IgD-negative memory B cell (primary cell): Measurements from ENCODE around the gene CTRL. TPM values are rescaled to one million over a fixed set of nuclear protein-coding genes. Genes with fewer than 3 reads are reported as not detected.

ENCODE experiments used
- H3K27ac Mint-ChIP-seq, 3 donors: one replicate each; pipeline ENCODE4 v1.8.0; 2020 to 2022; ENCODE audit warnings: mild to moderate bottlenecking in 3 of 3, mixed read lengths in 3 of 3, moderate library complexity in 1 of 3
- H3K27me3 Mint-ChIP-seq: one replicate; pipeline ENCODE4 v1.8.0; 2021; ENCODE audit warnings: mixed read lengths
- H3K36me3 Mint-ChIP-seq: one replicate; pipeline ENCODE4 v1.8.0; 2020; ENCODE audit warnings: mild to moderate bottlenecking, mixed read lengths
- H3K4me1 Mint-ChIP-seq, 3 donors: one replicate each; pipeline ENCODE4 v1.8.0; 2020 to 2022; ENCODE audit warnings: mixed read lengths in 3 of 3, mild to moderate bottlenecking in 1 of 3
- H3K4me3 Mint-ChIP-seq, 4 donors: one replicate each; pipeline ENCODE4 v1.8.0; 2020 to 2022; ENCODE audit warnings: mild to moderate bottlenecking in 4 of 4, mixed read lengths in 4 of 4, moderate library complexity in 3 of 4
- H3K9me3 Mint-ChIP-seq, 3 donors: one replicate each; pipeline ENCODE4 v1.8.0; 2020 to 2021; ENCODE audit warnings: mixed read lengths in 3 of 3, mild to moderate bottlenecking in 1 of 3
- polyA plus RNA-seq: library from polyadenylated mRNA; unstranded; fragments of 300-500 nt; fragmentation: Illumina TruSeq; gene quantifications from one replicate; pipeline ENCODE4 v1.2.3, GENCODE V29; 2021

The CTRL gene
- polyA plus RNA-seq, 1 donor from 2014 or later: 2.1 TPM

DNA sequence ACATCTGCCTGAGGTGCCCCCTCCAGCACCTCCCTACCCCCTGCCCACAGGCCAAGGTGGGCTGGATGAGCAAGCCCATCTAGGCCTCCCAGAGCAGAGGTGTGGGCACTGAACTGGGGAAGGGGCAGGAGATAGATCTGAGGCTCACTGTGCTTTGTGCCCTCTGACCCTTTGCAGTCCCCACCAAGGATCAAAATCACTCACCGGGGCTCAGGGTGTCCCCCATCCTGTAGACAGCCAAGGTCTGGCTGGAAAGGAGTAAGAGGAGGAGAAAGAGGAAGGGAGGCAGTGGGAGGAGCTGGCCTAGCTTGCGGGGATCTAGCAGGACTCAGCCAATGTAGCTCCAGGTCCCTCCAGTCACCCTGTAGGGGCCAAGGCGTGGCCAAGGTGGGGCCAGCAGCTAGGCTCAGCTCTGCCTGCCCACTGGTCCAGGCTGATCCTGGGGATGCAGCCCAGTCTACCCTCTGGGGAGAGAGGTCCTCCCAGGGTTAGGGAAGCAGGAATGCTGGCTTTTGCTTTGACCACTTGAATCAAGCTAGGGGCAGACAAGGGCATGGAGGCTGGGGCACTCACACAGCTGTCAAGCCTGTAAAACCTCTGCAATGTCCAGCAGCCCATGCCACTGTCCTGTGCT lies 35.0 kb upstream of the CTRL start:
- Mint-ChIP-seq H3K36me3 (peaks cover 7% of the 10 kb centered on the region), H3K27ac (peak overlapping the region in 1 of 3 donors; percentile 92), H3K4me3 (peak overlapping the region; percentile 38 to 98 (median 89)), H3K4me1 (peaks cover 0 to 19% (median 17%) of the 10 kb centered on the region in 3 donors), H3K27me3 (no peaks in the 10 kb centered on the region), H3K9me3 (no peaks in the 10 kb centered on the region)

DNA sequence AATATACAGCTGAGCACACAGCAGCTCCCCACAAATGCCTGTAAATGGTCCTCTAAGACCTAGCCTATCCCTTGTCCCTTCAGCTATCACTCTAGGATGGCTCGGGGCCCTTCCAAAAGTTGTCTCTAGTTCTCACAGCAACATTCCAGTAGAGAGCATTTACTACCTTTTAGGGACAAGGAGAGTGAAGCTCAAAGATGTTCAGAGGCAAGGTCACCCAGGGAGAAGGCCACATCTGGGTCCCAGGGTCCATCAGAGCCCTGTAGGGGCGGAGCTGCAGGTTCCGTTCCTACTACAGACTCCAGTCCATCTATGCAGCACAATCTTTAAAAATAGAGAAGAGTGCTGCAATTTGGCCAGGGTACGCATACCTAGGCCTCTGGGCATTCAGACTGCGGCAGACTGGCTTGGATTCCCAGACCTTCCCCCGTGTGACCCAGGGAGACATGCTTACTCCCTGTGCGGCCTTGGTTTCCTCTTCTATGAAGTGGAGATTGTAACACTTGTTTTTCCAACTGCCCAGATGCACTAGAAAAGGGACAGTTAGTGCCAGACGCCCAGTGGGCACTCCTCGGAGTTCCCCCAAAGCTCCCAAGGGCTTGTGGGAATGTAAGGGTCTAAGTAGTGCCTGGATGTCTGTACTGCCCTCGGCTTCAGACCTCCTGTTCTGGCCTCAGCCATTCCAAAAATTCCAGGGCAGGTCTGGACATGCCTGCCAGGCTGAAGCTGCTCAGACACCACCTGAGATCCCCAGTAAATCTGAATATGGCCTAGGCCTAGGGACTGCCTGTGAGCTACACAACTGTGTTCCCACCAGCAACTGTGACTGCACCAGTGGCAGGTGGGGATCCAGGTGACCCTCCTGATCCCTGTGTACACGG lies 34.2 kb upstream of the CTRL start:
- Mint-ChIP-seq H3K4me1 (peaks cover 0 to 19% (median 17%) of the 10 kb centered on the region in 3 donors), H3K27me3 (no peaks in the 10 kb centered on the region), H3K36me3 (peaks cover 8% of the 10 kb centered on the region), H3K9me3 (no peaks in the 10 kb centered on the region), H3K4me3 (peak overlapping the region in 2 of 4 donors; percentile 27 to 81), H3K27ac (no peak overlapping the region)

DNA sequence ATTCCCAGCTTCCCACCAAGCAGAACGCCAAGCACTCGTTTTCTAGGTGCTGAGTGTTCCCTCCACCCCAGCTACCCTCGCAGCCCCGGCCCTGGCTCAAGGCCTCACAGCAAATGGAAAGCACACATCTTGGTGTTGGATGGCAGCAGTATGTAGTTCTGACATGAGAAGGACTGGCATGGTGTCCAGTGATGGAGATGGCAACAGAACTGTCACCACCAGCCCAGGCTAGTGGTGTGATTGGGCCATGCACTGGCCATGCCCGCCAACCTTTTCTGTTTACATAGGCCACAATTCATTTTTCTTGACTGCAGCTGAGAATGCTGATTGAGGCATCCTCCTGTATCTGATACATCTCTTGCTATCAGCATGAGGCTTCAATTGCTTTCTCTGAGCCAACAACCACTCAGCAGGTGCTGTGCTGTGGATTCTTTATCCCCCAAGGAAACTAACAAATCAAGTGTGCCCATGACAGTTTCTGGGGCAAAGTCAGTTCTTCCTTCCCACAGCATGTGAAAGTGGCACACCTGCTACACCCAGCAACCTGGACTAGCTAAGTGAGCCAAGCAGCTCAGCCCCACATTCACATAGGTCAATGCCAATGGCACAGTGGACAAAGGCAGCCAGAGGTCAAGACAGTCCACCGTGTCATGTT lies 32.9 kb upstream of the CTRL start:
- Mint-ChIP-seq H3K36me3 (peaks cover 8% of the 10 kb centered on the region), H3K27ac (no peak overlapping the region), H3K4me3 (peak overlapping the region in 2 of 4 donors; percentile 4 to 52), H3K9me3 (no peaks in the 10 kb centered on the region), H3K4me1 (peaks cover 0 to 17% (median 17%) of the 10 kb centered on the region in 3 donors), H3K27me3 (no peaks in the 10 kb centered on the region)

DNA sequence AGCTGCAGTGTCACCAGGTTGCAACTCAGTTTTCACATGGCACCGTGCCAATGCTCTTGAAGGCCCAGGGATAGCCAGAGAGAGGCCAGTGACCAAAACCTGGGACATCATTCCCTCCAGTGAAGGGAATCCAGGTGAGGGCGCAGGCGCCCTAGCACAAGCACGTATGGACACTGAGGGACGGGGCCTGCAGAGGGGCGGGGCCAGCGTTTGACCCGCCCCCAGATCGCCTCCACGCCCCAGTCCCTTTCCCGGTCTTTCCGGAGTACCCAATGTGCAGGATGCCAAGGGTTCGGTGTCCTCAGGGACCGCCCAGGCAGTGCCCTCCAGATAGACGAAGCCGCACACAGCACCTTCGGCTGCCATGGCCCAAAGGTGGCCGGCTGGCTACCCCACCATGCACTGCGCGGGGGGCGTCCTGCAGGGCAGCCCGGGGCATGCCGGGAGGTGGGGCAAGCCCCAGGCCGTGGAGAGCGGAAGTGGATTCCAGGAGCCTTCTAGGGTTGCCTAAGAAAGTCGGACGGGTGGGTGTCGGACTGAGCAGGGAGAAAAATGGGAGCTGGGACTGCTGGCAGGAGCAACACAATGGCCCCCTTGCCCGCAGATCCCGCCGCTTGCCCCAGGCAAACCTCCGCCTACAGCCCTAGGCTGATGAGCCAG lies 32.1 kb upstream of the CTRL start:
- Mint-ChIP-seq H3K27me3 (no peaks in the 10 kb centered on the region), H3K4me1 (peaks cover 0 to 15% (median 14%) of the 10 kb centered on the region in 3 donors), H3K9me3 (no peaks in the 10 kb centered on the region), H3K27ac (no peak overlapping the region), H3K36me3 (peaks cover 8% of the 10 kb centered on the region), H3K4me3 (peak overlapping the region in 1 of 4 donors; percentile 4)

DNA sequence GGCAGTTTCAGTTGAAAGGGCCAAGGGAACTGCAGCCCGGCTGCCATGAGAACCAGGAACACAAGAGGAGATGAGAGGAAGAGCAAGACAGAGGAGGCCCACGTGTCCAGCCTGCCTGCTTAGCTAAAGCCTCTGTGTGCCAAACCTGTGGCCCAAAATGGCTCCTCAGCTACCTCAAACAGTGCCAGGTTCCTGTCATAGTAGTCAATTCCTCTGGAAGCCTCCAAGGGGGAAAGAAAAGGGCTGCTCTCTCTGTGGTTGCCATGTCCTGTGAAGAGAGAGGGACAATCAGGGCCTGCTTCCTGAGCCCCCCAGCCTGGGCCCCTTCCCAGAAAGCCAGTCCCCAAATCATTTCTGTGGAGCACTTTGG lies 31.6 kb upstream of the CTRL start:
- H3K36me3 Mint-ChIP-seq: peaks cover 8% of the 10 kb centered on the region

DNA sequence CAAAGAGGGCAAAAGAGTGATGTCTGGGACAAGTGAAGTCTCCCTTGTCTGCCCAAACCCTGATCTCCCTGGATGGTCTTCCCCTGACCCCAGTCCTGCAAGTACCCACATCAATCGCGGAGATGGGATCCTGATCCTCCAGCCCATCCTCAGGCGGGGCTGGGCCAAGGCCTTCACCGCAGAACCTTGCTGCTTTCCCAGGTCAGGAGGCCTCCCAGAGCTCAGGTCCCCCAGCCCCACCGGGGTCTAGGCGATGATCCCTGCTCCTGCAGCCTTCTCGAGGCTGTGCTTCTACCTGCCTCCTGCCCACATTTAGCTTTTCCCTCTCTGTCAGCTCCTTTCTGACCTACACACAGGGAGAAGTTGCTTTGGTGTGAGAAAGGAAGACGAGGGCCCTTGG lies 30.5 kb upstream of the CTRL start:
- H3K36me3 Mint-ChIP-seq: peaks cover 8% of the 10 kb centered on the region
- no peaks in the 10 kb centered on the region for H3K9me3 Mint-ChIP-seq
- peaks cover 0 to 9% (median 8%) of the 10 kb centered on the region in 3 donors for H3K4me1 Mint-ChIP-seq
- H3K27me3 Mint-ChIP-seq: no peaks in the 10 kb centered on the region
- no peak overlapping the region for H3K4me3 Mint-ChIP-seq
- H3K27ac Mint-ChIP-seq: no peak overlapping the region

More for the DNA sequence above, 31.6 kb upstream of the CTRL start:
- peaks cover 0 to 15% (median 14%) of the 10 kb centered on the region in 3 donors for H3K4me1 Mint-ChIP-seq
- no peak overlapping the region for H3K4me3 Mint-ChIP-seq
- H3K27me3 Mint-ChIP-seq: no peaks in the 10 kb centered on the region
- H3K9me3 Mint-ChIP-seq: no peaks in the 10 kb centered on the region
- no peak overlapping the region for H3K27ac Mint-ChIP-seq

DNA sequence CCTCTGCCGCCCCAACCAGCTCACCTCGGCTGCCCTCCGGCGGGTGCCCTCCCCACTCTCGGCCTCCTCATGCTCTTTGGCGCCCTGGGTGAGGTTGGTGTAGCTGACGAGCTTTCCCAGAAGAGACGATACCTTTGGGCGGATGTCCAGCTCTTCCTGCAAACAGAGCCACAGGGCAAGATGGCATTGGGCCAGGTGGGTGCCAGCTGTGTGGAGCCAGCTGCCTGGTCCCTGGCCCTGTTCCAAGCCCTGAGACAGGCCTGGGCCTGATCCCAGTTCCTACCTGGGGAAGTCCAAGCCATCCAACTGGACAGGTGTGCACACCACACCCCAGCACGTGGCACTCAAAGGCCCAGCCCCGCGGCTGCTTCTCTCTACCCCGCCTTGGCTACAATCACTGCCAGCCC lies 29.9 kb upstream of the CTRL start:
- no peak overlapping the region for H3K27ac Mint-ChIP-seq
- no peaks in the 10 kb centered on the region for H3K9me3 Mint-ChIP-seq
- no peak overlapping the region for H3K4me3 Mint-ChIP-seq
- H3K36me3 Mint-ChIP-seq: peaks cover 8% of the 10 kb centered on the region
- H3K4me1 Mint-ChIP-seq: peaks cover 0 to 6% (median 6%) of the 10 kb centered on the region in 3 donors
- H3K27me3 Mint-ChIP-seq: no peaks in the 10 kb centered on the region

GRCh38 chr16:67959536-67960329 lies 28.1 kb upstream of the CTRL start:
- Mint-ChIP-seq H3K4me1 (peaks cover 0 to 6% (median 3%) of the 10 kb centered on the region in 3 donors), H3K9me3 (no peaks in the 10 kb centered on the region), H3K36me3 (peaks cover 8% of the 10 kb centered on the region), H3K27ac (no peak overlapping the region), H3K4me3 (no peak overlapping the region), H3K27me3 (no peaks in the 10 kb centered on the region)

- no peak overlapping the region for H3K4me3 Mint-ChIP-seq
- H3K27ac Mint-ChIP-seq: no peak overlapping the region
- H3K4me1 Mint-ChIP-seq: no peaks in the 10 kb centered on the region
- H3K9me3 Mint-ChIP-seq: no peaks in the 10 kb centered on the region
- H3K27me3 Mint-ChIP-seq: no peaks in the 10 kb centered on the region
- H3K36me3 Mint-ChIP-seq: peaks cover 3% of the 10 kb centered on the region
Observed at GRCh38 chr16:67957622-67958021, 26.0 kb upstream of the CTRL start.

GRCh38 chr16:67954421-67955196 lies 22.9 kb upstream of the CTRL start:
- H3K36me3 Mint-ChIP-seq: no peaks in the 10 kb centered on the region
- H3K27ac Mint-ChIP-seq: peak overlapping the region in 1 of 3 donors; percentile 17
- H3K4me1 Mint-ChIP-seq: peaks cover 0 to 3% (median 0%) of the 10 kb centered on the region in 3 donors
- no peaks in the 10 kb centered on the region for H3K9me3 Mint-ChIP-seq
- peak overlapping the region in 1 of 4 donors; percentile 54 for H3K4me3 Mint-ChIP-seq
- H3K27me3 Mint-ChIP-seq: no peaks in the 10 kb centered on the region

GRCh38 chr16:67953641-67954375 lies 22.1 kb upstream of the CTRL start:
- Mint-ChIP-seq H3K36me3 (no peaks in the 10 kb centered on the region), H3K4me1 (peaks cover 0 to 3% (median 0%) of the 10 kb centered on the region in 3 donors), H3K27me3 (no peaks in the 10 kb centered on the region), H3K27ac (no peak overlapping the region), H3K4me3 (no peak overlapping the region), H3K9me3 (no peaks in the 10 kb centered on the region)

- Mint-ChIP-seq H3K9me3 (no peaks in the 10 kb centered on the region), H3K27ac (no peak overlapping the region), H3K4me3 (no peak overlapping the region), H3K27me3 (no peaks in the 10 kb centered on the region), H3K36me3 (no peaks in the 10 kb centered on the region), H3K4me1 (peaks cover 0 to 3% (median 0%) of the 10 kb centered on the region in 3 donors)
Observed at GRCh38 chr16:67951485-67951884, 19.8 kb upstream of the CTRL start.

DNA sequence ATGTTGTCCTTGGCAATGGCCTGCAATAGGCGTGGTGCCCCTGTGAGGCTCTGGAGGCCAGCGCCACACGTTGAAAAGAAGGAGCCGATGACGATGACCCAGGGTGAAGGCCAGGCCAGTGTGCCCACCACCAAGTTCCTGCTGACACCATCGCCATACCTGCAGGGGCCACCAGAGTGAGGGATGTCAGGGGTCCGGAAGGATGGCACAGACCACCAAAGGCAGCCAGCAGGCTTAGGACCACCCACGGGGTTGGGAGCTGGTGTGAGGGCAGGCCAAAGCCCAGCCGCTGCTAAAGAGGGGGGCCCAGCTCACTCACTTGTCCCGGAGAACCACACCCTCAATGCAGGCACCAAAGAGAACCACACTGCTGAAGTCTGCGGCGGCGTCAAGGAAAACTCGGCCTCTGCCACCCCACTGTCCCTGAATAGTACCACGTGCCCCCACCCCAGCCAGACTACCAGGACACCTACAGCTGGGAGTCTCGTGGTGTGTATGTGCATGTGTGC lies 18.7 kb upstream of the CTRL start:
- Mint-ChIP-seq H3K36me3 (no peaks in the 10 kb centered on the region), H3K27ac (no peak overlapping the region), H3K27me3 (no peaks in the 10 kb centered on the region), H3K9me3 (no peaks in the 10 kb centered on the region), H3K4me3 (peak overlapping the region in 1 of 4 donors; percentile 17), H3K4me1 (peaks cover 0 to 3% (median 0%) of the 10 kb centered on the region in 3 donors)
